Measurements from ENCODE around the gene L1CAM.

GRCh38 chrX:153851981-153852380 lies 34.0 kb downstream of the L1CAM start:
- TF ChIP-seq CTCF (IDR thresholded peaks at IDR 0.05): no peak
- TF ChIP-seq ZFX (IDR thresholded peaks at IDR 0.05; ENCODE audit: borderline replicate concordance): no peak

Measured in 22Rv1 (cell line).